Cardiac septum (tissue), 1 donor: Measurements from ENCODE around the gene PRKCB. TPM values are rescaled to one million over a fixed set of nuclear protein-coding genes. Genes with fewer than 3 reads are reported as not detected.
A peak's percentile ranks its signal among the peaks of the same experiment; 100 is the strongest.

ENCODE experiments used
- DNase-seq: peaks from one replicate; pipeline ENCODE4 v3.0.0-alpha.2; 2020; ENCODE audit warnings: low spot score
- intact Hi-C: fragments of 100-400 bp; cut with DNase I; formaldehyde crosslinking; loops from one replicate; pipeline ENCODE4 v1.14.0; 2022
- long read RNA-seq: library from polyadenylated mRNA; unstranded; transcript quantifications from one replicate; pipeline ENCODE4 v2.0.0, GENCODE V29; 2021
- total RNA-seq: library from RNA; stranded (reverse); fragmentation: NEBNext Ultra II Directional; extraction: Animal tissue kit (Norgen Biotek cat#: 25700); gene quantifications from one replicate; pipeline ENCODE4 v1.2.1, GENCODE V29; 2021
- donor health status: DM: no; HTN: no; CAD: no.

PRKCB gene
- 2.3 TPM for total RNA-seq
- long read RNA-seq, full-length matches to known transcripts = 3 of 4 reads
- long read RNA-seq, partial matches to known transcripts = 0 of 4 reads
- long read RNA-seq, other reads (novel, unspliced or antisense) = 1 of 4 reads

DNA sequence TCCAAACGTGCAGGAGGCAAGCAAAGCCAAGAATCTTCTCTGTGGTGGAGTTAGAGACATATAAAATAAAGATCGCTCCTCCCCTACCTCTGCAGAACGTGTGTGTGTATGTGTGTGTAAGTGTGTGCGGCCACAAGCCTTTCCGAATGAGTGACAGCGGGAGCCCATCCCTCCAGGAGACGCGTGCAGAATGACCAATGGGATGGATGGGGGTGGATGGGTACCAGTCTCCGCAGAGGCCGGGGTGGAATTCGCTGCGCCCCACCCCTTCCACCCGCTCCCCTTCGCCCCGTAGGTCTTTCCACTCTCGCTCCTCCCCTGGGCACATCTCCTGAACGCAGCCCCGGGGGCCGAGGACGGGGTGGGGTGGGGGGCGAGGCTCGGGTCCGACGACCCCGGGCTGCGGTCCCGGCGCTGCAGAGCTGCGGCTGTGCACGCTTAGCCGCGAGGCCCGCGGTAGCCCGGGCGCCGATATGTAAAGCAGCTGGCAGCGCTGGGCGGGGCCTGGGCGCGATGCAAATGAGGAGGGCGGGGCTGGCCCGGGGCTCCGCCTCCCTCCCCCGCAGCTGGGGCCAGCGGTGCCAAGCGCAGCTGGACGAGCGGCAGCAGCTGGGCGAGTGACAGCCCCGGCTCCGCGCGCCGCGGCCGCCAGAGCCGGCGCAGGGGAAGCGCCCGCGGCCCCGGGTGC is at the start of gene PRKCB:
Gene PRKCB, plus strand, starts transcription at position 594 of the 688 bp plus-strand sequence.
- peak; percentile 94 for DNase-seq

DNA sequence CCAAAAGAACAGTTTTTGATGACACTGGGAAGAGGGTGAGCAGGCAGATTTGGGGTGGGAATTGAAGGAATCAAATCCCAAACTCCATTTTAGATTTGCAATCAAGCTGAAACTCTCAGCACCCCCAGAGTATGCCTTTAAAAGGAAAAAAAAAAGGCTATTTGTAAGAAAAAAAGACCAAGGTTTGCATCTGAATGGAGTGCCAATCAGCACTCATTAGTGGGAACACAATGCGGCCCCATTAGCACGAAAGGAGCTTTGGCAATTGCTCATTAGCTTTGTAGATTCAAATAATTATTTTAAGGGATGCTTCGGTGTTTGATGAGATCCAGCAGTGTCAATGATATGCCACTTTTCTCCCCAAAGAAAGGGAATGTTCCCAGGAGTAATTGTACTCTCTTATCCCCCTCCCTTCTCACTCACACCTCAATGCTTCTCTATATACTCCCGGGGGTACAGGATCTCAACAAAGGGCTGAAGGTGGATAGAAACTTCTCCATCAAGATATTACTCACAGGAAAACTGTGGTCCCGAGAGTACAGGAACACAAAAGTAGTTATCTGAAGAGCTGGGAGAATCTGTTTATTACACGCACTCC is 48.7 kb upstream of the PRKCB start:
- DNase-seq = no peak
- intact Hi-C loops = no loop called here

More for the DNA sequence above, at the start of gene PRKCB:
- intact Hi-C loops = no loop called here

DNA sequence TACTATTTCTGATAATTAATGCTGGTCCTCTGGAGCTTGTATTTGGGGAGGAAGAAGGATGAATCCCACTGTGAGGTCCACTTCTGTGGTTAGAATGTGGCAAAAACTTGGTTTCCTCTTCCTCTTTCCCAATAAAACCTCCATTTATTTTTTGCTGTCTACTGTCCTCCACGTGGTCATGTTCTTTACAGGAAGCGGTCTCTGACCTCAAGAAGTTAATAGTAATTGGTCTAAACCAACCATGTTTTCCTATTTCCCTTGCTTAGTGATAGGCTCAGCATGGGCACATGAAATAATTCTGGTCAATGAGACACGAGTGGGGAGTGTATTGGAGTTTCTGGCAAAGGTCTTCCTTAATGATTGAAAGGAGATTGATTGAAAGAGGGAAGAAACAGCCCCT is 47.1 kb upstream of the PRKCB start:
- DNase-seq = no peak
- intact Hi-C loops = no loop called here

DNA sequence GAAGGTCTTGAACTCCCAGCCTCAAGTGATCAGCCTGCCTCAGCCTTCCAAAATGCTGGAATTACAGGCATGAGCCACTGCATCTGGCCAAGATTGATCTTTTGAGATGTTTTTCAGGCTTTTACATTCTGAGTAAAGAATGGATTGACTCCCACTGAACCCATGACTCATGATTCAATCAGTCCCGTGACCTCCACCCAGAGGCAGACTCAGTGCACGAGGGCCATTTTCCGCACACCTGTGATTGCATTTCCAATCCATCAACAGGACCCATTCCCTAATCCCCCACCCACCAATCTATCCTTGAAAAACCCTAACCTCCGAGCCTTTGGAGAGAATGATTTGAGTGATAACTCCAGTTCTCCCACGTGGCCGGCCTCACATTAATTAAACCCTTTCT is 40.4 kb upstream of the PRKCB start:
- intact Hi-C loops = no loop called here
- no peak for DNase-seq

DNA sequence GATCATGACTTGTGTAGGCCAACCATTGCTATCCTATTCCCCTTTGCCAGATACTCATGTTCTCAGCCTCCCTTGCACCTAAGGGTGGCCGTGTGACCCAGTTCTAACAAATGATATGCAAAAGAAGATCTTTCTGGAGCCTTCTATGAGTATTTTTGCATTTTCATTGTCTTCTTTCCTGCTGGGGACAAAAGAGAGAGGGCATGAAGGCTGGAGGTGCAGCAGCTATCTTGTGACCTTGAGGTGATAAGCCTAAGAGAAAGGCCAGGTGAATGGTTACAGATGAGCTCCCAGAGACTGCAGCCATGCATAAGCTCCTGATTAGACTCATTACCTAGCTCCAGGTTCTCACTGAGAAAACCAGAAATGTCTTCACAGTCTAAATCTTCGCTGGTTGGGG is 38.8 kb upstream of the PRKCB start:
- intact Hi-C loops = no loop called here
- no peak for DNase-seq

DNA sequence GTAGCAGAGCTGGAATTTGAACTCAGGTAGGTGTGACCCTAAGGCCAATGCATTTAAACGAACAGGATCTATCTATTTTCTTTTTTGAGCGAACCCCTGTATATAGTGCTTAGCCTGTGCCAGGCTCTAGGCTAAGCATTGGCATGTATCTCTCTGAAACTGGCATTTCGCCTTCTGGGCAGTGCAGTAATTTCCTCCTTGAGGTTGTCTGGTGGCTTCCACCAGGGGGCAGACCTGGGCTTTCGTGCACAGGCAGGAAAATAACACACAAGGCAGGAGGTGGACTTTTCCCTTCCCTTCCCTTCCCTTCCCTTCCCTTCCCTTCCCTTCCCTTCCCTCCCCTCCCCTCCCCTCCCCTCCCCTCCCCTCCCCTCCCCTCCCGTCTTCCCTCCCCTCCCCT is 34.4 kb upstream of the PRKCB start:
- intact Hi-C loops = loop anchor here (2.0 kb wide), 1 partner anchor 209 kb away; no protein-coding TSS in a partner anchor
- peak; percentile 80 for DNase-seq

DNA sequence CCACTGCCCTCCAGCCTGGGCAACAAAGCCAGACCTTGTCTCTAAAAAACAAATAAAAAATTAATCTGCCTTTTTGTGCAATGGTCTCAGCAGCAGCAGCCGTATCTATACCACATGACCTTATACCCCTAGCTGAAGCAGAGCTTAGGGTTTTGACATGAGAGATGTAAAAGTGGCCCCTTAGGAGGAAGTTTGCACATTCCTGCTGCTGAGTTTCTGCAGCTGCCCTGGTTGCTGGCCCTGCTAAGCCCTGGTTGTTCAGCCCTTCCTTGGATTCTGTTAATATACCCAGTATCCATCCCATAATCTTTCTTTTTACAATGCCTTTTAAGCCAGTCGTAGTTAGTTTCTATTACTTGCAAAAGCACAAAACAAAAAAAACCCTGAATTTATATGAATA is 33.0 kb upstream of the PRKCB start:
- no peak for DNase-seq
- intact Hi-C loops = no loop called here

DNA sequence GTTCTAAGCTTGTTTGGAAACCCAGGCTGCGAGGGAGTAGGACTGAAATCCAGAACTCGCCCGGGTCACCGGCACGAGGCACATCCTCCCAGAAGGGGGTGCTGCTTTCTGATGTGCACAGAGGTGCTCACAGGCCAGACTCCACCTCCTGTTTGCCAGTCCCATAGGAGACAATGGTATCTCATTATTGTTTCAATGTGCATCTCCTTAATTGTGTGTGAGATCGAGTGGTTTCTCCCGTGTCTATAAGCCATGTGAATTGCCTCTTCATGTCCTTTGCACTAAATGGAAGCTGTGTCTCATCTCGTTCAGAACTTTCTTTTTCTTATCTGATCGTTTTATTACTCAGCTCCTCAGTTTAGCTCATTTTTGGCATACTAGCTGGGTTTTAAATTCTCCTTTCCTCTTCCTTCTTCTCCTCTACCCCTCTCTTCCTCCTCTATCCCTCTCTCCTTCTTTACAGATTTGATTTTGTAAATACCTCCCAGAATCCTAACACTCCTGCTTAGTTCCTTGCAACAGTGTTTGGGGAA is 32.1 kb upstream of the PRKCB start:
- DNase-seq = peak; percentile 88
- intact Hi-C loops = no loop called here

DNA sequence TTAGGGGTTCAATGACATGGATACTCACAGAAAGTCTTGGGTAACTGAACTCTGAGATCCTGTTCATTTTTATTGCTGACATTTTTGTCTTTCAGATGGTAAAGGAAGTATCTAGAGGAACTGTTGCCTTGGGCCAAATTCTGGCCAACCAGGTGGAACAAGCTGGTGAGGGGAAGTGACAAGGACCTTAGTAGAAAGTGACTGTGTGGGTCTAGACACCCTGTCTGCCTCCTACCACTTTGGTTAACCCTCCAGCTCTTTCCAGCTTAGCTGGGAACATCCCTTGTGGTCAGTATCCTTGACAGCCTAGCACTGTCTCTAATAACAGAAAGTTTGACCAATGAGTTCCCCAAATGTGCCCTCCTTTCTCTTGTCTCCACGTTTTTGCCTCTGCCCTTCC is 28.8 kb upstream of the PRKCB start:
- DNase-seq = no peak
- intact Hi-C loops = no loop called here

DNA sequence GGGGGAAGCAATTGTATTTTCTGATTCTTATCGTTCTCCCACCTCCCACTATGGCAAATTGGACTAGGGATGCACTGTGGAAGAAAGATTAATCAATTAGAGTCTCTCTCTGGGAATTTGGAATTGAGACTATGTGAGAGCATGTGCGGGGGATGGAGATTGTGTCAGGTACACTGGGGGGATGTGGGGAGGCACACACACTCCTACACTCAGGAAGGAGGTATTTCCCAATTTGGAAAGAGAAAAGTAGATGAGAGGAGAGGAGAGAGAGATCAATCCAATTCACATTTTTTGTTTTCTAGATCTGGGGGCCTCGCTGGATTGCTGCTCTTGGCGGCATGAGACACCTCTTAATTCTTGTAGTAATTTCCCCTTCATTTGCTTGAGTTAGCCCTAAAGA is 14.3 kb upstream of the PRKCB start:
- intact Hi-C loops = no loop called here
- DNase-seq = no peak

DNA sequence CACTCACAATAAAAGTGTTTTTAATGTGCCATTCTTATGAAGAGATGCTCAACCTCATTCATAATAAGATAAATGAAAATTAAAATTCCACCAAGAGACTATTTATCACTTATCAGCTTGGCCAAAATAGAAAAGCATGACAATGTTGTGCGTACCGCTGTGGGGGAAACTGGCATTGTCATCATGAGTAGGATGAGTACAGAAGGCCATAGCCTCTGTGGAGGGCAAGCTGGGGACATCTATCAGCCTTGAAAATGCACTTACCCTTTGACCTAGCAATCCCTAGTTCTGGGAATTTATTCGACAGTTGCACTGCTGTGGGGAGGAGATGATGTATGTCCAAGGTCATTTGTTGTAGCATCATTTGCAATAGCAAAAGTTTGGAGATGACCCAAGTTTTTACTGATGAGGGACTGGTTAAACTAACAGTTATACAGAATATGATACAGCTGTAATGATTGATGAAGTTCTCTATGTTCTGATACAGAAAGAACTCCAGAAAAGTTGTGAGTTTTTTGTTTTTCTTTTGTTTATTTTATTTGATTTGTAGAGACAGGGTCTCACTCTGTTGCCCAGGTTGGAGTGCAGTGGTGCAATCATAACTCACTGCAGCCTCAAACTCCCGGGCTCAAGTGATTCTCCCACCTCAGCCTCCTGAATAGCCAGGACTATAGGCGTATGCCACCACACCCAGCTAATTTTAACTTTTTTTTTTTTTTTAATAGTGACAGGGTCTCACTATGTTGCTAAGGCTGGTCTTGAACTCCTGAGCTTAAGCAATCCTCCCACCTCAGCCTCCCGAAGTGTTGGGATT is 13.7 kb upstream of the PRKCB start:
- DNase-seq = no peak
- intact Hi-C loops = no loop called here

DNA sequence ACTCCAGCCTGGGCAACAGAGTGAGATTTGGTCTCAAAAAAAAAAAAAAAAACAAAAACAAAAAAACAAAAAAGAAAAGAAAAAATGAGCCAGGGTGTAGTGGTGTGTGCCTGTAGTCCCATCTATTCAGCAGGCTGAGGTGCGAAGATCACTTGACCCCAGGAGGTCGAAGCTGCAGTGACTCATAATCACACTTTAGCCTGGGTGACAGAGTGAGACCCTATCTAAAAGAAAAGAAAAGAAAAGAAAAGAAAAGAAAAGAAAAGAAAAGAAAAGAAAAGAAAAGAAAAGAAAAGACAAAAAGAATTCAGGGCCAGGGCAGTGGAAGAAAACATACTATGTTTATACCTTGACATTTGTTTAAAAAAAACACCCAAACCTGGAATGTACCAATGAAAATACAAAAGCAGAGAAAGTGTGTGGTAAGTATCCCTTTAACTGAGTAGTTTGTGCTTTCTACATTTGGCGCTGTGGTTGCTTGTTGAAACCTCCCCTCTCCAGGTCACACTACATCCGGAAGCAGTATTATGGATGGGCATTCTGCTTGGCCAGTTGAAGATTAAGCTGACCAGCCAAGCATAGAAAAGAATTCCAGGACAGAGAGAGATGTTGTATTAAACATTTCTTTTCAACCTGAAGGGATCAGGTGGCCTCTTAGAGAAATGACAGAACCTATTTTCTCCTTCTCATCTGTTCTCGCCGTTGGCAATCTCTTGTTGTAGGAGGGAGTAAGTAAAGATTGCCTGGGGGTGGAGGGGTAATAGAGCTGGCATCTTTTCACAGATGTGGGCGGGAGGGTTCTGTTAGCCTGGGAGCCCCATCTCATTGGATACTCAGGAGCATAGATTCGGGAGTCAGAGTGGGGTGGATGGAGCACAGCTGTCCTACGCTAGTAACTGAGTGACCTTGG is 12.1 kb upstream of the PRKCB start:
- DNase-seq = no peak
- intact Hi-C loops = no loop called here

DNA sequence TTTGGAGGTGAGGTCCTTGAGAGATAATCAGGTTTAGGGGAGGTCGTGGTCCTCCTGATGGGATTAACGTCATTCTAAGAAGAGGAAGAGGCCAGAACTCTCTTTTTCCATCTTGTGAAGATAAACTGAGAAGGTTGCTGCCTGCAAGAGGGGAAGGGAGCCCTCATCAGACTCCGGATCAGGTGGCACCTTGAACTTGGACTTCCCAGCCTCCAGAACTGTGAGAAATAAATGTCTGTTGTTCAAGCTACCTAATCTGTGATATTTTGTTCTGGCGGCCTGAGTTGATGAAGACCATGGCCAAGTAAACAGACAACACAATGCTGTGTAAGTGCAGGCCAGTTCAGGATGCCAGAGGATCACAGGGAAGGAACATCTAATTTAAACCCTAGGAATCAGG is 10.9 kb upstream of the PRKCB start:
- intact Hi-C loops = no loop called here
- no peak for DNase-seq

DNA sequence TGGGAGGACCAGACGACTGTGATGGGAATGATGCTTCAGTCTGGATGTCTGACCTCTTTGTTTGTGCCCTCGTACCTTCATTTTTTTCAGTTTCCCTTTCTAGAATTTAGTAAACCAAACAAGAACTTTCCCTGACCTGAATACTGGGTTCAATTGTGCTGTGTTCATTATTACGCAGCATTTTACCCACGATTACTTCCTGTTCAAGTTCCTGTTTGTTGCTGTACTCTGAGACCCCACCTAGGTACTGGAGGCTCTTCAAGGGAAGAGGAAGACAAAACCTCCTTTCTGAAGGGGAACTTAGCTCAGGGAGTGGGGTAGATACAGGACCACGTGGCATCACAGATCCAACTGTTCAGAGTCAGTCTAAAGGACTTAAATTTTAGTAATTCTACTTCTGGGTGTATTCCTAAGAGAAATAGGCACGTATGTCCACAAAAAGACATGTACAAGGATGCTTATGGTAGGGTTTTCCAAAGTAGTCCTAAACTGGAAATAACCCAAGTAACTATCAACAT is 9.2 kb upstream of the PRKCB start:
- no peak for DNase-seq
- intact Hi-C loops = no loop called here

DNA sequence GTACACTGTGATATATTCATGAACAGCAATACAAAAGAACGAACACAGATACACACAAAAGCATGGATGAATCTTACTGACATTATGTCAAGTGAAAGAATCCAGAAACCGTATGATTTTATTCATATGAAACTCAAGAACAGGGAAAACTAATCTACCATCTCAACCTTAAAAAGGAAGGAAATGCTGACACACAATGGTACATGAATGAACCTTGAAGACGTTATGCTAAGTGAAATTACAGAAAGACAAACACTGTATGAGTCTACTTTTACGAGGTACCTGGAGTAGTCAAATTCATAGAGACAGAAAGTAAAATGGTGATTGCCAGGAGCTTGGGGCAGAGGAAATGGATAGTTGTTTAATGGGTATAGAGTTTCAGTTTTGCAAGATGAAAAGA is 8.7 kb upstream of the PRKCB start:
- DNase-seq = no peak
- intact Hi-C loops = no loop called here

DNA sequence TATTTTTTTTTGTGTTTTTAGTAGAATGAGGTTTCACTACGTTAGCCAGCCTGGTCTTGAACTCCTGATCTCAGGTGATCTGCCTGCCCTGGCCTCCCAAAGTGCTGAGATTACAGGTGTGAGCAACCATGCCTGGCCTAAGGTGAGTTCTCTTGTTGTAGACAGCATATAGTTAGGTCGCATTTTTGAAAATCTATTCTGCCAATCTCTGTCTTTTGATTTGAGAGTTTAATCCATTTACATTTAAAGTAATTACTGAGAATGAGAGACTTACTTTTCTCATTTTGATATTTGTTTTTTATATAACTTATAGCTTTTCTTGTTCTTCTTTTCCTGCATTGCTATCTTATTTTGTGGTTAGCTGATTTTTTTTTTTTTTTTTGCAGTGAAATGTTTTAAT is 6.3 kb upstream of the PRKCB start:
- DNase-seq = no peak
- intact Hi-C loops = no loop called here

DNA sequence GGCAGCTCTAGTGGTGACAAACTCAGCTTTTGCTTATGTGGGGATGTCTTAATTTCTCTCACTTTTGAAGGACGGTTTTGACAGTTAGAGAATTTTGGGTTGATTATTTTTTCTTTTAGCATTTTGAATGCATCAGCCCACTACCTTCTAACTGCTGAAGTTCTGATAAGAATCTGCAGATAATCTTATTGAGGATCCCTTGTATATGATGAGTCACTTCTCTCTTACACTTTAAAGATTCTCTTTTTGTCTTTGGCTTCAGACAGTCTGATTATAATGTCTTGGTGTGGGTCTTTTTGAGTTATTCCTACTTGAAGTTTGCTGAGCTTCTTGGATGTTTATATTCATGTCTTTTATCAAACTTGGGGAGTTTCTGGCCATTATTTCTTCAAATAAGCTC is 5.5 kb upstream of the PRKCB start:
- intact Hi-C loops = no loop called here

DNA sequence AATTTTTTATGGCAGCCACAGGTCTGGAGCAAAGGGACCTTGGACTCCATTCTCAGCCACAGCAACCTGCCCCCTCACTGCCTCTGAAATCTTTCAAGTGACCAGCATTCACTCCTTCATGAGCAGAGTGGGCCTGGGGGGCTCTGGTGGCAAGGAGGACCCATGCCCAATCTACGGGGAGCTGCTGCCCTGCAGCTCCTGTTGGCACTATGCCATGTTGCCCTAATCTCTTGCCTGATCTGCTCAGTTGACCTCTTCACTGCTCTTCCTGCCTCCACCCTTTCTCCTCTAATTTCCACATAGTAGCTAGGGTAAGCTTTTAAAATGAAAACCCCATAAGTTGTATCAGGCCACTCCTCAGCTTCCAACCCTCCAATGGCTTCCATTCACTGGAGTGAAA is 2.9 kb upstream of the PRKCB start:
- intact Hi-C loops = no loop called here
- no peak for DNase-seq

More for the DNA sequence above, 5.5 kb upstream of the PRKCB start:
- no peak for DNase-seq

DNA sequence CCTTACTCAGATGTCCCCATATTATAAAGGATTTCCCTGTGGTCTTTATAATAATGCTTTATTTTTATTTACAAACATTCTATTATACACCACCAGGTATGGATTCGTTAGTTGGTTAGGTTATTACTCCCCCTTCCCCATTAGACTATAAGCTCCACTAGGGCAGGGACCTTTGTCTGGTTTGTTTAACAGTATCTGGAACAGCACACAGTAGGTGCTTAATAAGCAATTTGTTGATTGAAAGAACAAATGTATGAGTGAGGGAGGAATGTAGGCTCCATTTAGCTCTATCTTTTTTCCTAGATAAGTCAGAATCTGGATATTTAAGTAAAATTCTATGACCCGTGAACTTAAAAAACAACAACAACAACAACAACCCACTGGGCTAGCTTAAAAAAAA is 2.3 kb upstream of the PRKCB start:
- no peak for DNase-seq
- intact Hi-C loops = no loop called here
